NT2/D1 (cell line): ENCODE measurements around the gene CCDC80.

Experiments
- DNase-seq: peaks from one replicate; pipeline ENCODE4 v3.0.0-alpha.2; 2011; ENCODE audit warnings: low read depth, low spot score
- H3K27me3 ChIP-seq: 2 replicates; pipeline ENCODE4 v1.6.0; 2011; ENCODE audit warnings: mild to moderate bottlenecking; ENCODE audit not compliant: insufficient read length, insufficient read depth
- H3K36me3 ChIP-seq: 2 replicates; pipeline ENCODE4 v1.6.1; 2011; ENCODE audit warnings: mild to moderate bottlenecking, low read length, mixed read lengths; ENCODE audit not compliant: insufficient read depth, insufficient read length
- H3K4me1 ChIP-seq: 2 replicates; pipeline ENCODE4 v1.5.1; 2011; ENCODE audit not compliant: insufficient read depth, insufficient read length
- H3K4me3 ChIP-seq: 2 replicates; pipeline ENCODE4 v1.5.1; 2011; ENCODE audit warnings: low read depth; ENCODE audit not compliant: insufficient read length
- H3K9ac ChIP-seq: 2 replicates; pipeline ENCODE4 v1.6.0; 2011; ENCODE audit warnings: low read depth; ENCODE audit not compliant: insufficient read length
- H3K9me3 ChIP-seq: 2 replicates; pipeline ENCODE4 v1.5.1; 2011; ENCODE audit warnings: mild to moderate bottlenecking, low read length; ENCODE audit not compliant: insufficient read depth
- SUZ12 ChIP-seq: IDR thresholded peaks from 2 replicates; pipeline ENCODE4 v1.6.1; 2011; ENCODE audit not compliant: insufficient read length, insufficient read depth; ENCODE audit errors: extremely low read depth
- YY1 ChIP-seq: IDR thresholded peaks from 2 replicates; pipeline ENCODE4 v1.6.1; 2011; ENCODE audit not compliant: insufficient read length, insufficient read depth
- ZNF274 ChIP-seq: IDR thresholded peaks from 2 replicates; pipeline ENCODE4 v1.6.1; 2011; ENCODE audit warnings: mild to moderate bottlenecking, low read depth, low read length

The CCDC80 gene

GRCh38 chr3:112629425-112629824 lies 11.5 kb downstream of the CCDC80 start:
- Histone ChIP-seq H3K36me3 (no peaks in the 10 kb centered on the region), H3K4me1 (no peaks in the 10 kb centered on the region), H3K27me3 (no peaks in the 10 kb centered on the region), H3K9me3 (no peaks in the 10 kb centered on the region), H3K4me3 (no peak overlapping the region), H3K9ac (no peak overlapping the region)
- DNase-seq, result peak; percentile 61
- TF ChIP-seq SUZ12, result no peak
- TF ChIP-seq YY1, result no peak
- no peak for TF ChIP-seq ZNF274

GRCh38 chr3:112627919-112628466 lies 12.9 kb downstream of the CCDC80 start:
- no peak for DNase-seq
- no peak overlapping the region for H3K4me3 ChIP-seq
- H3K9me3 ChIP-seq, result no peaks in the 10 kb centered on the region
- H3K36me3 ChIP-seq, result no peaks in the 10 kb centered on the region
- no peaks in the 10 kb centered on the region for H3K4me1 ChIP-seq
- TF ChIP-seq ZNF274 (no peak), SUZ12 (no peak), YY1 (no peak)
- H3K9ac ChIP-seq, result no peak overlapping the region
- no peaks in the 10 kb centered on the region for H3K27me3 ChIP-seq

GRCh38 chr3:112627419-112627818 lies 13.5 kb downstream of the CCDC80 start:
- Histone ChIP-seq H3K4me1 (no peaks in the 10 kb centered on the region), H3K36me3 (no peaks in the 10 kb centered on the region), H3K9me3 (no peaks in the 10 kb centered on the region), H3K27me3 (no peaks in the 10 kb centered on the region), H3K9ac (no peak overlapping the region), H3K4me3 (no peak overlapping the region)
- TF ChIP-seq SUZ12 (no peak), YY1 (no peak), ZNF274 (no peak)
- no peak for DNase-seq

- Histone ChIP-seq H3K4me3 (no peak overlapping the region), H3K36me3 (no peaks in the 10 kb centered on the region), H3K4me1 (no peaks in the 10 kb centered on the region), H3K27me3 (no peaks in the 10 kb centered on the region), H3K9ac (no peak overlapping the region), H3K9me3 (peaks cover 6% of the 10 kb centered on the region; the same call in 1 of the 2 replicates)
- TF ChIP-seq ZNF274, result no peak
- no peak for TF ChIP-seq YY1
- no peak for TF ChIP-seq SUZ12
- DNase-seq, result no peak
These were observed 17.2 kb downstream of the CCDC80 start for GRCh38 chr3:112623717-112624116.

GRCh38 chr3:112623213-112623612 lies 17.7 kb downstream of the CCDC80 start:
- DNase-seq, result no peak
- H3K36me3 ChIP-seq, result no peaks in the 10 kb centered on the region

GRCh38 chr3:112619295-112619694 lies 21.6 kb downstream of the CCDC80 start:
- DNase-seq, result no peak
- Histone ChIP-seq H3K36me3 (no peaks in the 10 kb centered on the region), H3K4me3 (no peak overlapping the region), H3K4me1 (peaks cover 2% of the 10 kb centered on the region), H3K9me3 (peaks cover 6% of the 10 kb centered on the region; the same call in 1 of the 2 replicates), H3K27me3 (no peaks in the 10 kb centered on the region), H3K9ac (no peak overlapping the region)
- TF ChIP-seq SUZ12 (no peak), ZNF274 (no peak), YY1 (no peak)

More at GRCh38 chr3:112623213-112623612, 17.7 kb downstream of the CCDC80 start:
- no peak for TF ChIP-seq SUZ12
- no peak for TF ChIP-seq YY1
- no peak for TF ChIP-seq ZNF274
- Histone ChIP-seq H3K9ac (no peak overlapping the region), H3K4me1 (no peaks in the 10 kb centered on the region), H3K9me3 (peaks cover 6% of the 10 kb centered on the region; the same call in 1 of the 2 replicates), H3K27me3 (no peaks in the 10 kb centered on the region), H3K4me3 (no peak overlapping the region)

GRCh38 chr3:112617285-112617684 lies 23.7 kb downstream of the CCDC80 start:
- DNase-seq, result no peak
- Histone ChIP-seq H3K36me3 (no peaks in the 10 kb centered on the region), H3K9ac (no peak overlapping the region)

More at GRCh38 chr3:112617285-112617684, 23.7 kb downstream of the CCDC80 start:
- peaks cover 2% of the 10 kb centered on the region for H3K4me1 ChIP-seq
- TF ChIP-seq ZNF274 (no peak), YY1 (no peak), SUZ12 (no peak)
- H3K4me3 ChIP-seq, result no peak overlapping the region
- peaks cover 6% of the 10 kb centered on the region; the same call in 1 of the 2 replicates for H3K9me3 ChIP-seq
- no peaks in the 10 kb centered on the region for H3K27me3 ChIP-seq
